HCT116 (cell line): ENCODE measurements around the gene CDH2. TPM values are rescaled to one million over a fixed set of nuclear protein-coding genes. Genes with fewer than 3 reads are reported as not detected.

Experiments used
- ATAC-seq: fragments of 200-7000 bp; cut with Tn5 transposase; 2 replicates; pipeline ENCODE4 v1.9.1; 2020; ENCODE audit warnings: mild to moderate bottlenecking, moderate library complexity
- BruUV-seq: library from RNA; stranded (reverse); fragments of 400-500 nt; replicated peaks from 2 replicates; lab custom pipeline; 2021; lab: Mats Ljungman, UMichigan
- CTCF ChIA-PET: fragments of 300-600 bp; sonication (Branson Sonifier 250); formaldehyde crosslinking; loops from one replicate; lab custom pipeline; 2021; ENCODE audit warnings: antibody characterized with exemption; lab: Charles Lee
- POLR2A ChIA-PET: fragments of 300-600, 350-600 bp; sonication (Branson Sonifier 250); formaldehyde crosslinking; loops from one replicate; lab custom pipeline; 2021; ENCODE audit warnings: antibody characterized with exemption; lab: Charles Lee
- RAD21 ChIA-PET, 2 experiments: fragments of 300-600 bp; sonication (Branson Sonifier 250); formaldehyde crosslinking; loops; one replicate each; lab custom pipeline; 2023; ENCODE audit warnings: low total read pairs in 2 of 2; ENCODE audit not compliant: uncharacterized antibody in 2 of 2, unreplicated experiment in 2 of 2, low non-redundant PET in 1 of 2; lab: Charles Lee
- DNase-seq: peaks from one replicate; pipeline ENCODE4 v3.0.0-alpha.2; 2010; ENCODE audit warnings: low read depth, low spot score
- H2AFZ ChIP-seq: fragments of 200-600 bp; shearing (Covaris generic), sonication (generic); 2 replicates; pipeline ENCODE4 v1.6.1; 2017; ENCODE audit warnings: low read depth, mixed run types, mixed read lengths, antibody characterized with exemption, low read length; ENCODE audit not compliant: poor library complexity, severe bottlenecking
- H3K27ac ChIP-seq: 2 replicates; pipeline ENCODE4 v1.5.1; 2012; ENCODE audit warnings: low read depth, low read length
- H3K27me3 ChIP-seq: fragments of 200-600 bp; sonication (generic); 2 replicates; pipeline ENCODE4 v1.6.1; 2016; ENCODE audit warnings: mixed run types, low read length, mixed read lengths; ENCODE audit not compliant: insufficient read depth
- H3K36me3 ChIP-seq, 2 experiments: fragments of 200-500 bp in 1 of 2; fragments of 200-600 bp in 1 of 2; sonication (Bioruptor generic) in 1 of 2; sonication (generic) in 1 of 2; 2 replicates each; pipeline versions ENCODE4 v1.5.1 to v1.6.1; 2014 to 2016; ENCODE audit warnings: low read length in 2 of 2, inconsistent platforms in 1 of 2, mixed read lengths in 1 of 2, mixed run types in 1 of 2; ENCODE audit not compliant: insufficient read depth in 2 of 2, control insufficient read depth in 1 of 2
- H3K4me1 ChIP-seq, 2 experiments: fragments of 200-600 bp in 1 of 2; sonication (generic) in 1 of 2; 2 replicates each; pipeline versions ENCODE4 v1.5.1 to v1.6.1; 2012 to 2017; ENCODE audit warnings: low read length in 2 of 2, inconsistent platforms in 1 of 2, mild to moderate bottlenecking in 1 of 2, mixed read lengths in 1 of 2, mixed run types in 1 of 2, moderate library complexity in 1 of 2; ENCODE audit not compliant: insufficient read depth in 2 of 2, control insufficient read depth in 1 of 2
- H3K4me2 ChIP-seq: fragments of 200-600 bp; sonication (generic); 2 replicates; pipeline ENCODE4 v1.6.1; 2017; ENCODE audit warnings: mixed run types, low read length, mixed read lengths
- H3K4me3 ChIP-seq, 2 experiments: fragments of 200-600 bp in 1 of 2; sonication (generic) in 1 of 2; replicated peaks in 1 of 2; 2 replicates each; pipeline ENCODE4 v1.5.1; 2011 to 2016; ENCODE audit warnings: low read length in 2 of 2, control low read depth in 1 of 2, low read depth in 1 of 2, mild to moderate bottlenecking in 1 of 2, mixed read lengths in 1 of 2, mixed run types in 1 of 2
- H3K79me2 ChIP-seq: fragments of 200-600 bp; sonication (generic); 2 replicates; pipeline ENCODE4 v1.6.1; 2017; ENCODE audit warnings: mild to moderate bottlenecking, mixed run types, low read length, moderate library complexity, mixed read lengths; ENCODE audit not compliant: insufficient read depth
- H3K9ac ChIP-seq: fragments of 200-600 bp; sonication (generic); 2 replicates; pipeline ENCODE4 v1.6.1; 2016; ENCODE audit warnings: low read length, mixed read lengths
- H3K9me2 ChIP-seq: fragments of 200-600 bp; sonication (generic), shearing (Covaris generic); 2 replicates; pipeline ENCODE4 v1.6.1; 2017; ENCODE audit warnings: mixed run types, mild to moderate bottlenecking, moderate library complexity; ENCODE audit not compliant: insufficient read depth
- H3K9me3 ChIP-seq, 2 experiments: fragments of 200-500 bp in 1 of 2; fragments of 200-600 bp in 1 of 2; sonication (Bioruptor generic) in 1 of 2; sonication (generic) in 1 of 2; 2 replicates each; pipeline ENCODE4 v1.6.1; 2014 to 2017; ENCODE audit warnings: low read length in 2 of 2, mixed read lengths in 2 of 2, inconsistent platforms in 1 of 2, low read depth in 1 of 2, mild to moderate bottlenecking in 1 of 2, mixed run types in 1 of 2, moderate library complexity in 1 of 2; ENCODE audit not compliant: control insufficient read depth in 1 of 2, insufficient read depth in 1 of 2
- H4K20me1 ChIP-seq: fragments of 200-600 bp; sonication (generic), shearing (Covaris generic); 2 replicates; pipeline ENCODE4 v1.6.1; 2017; ENCODE audit warnings: mixed run types, mild to moderate bottlenecking, moderate library complexity; ENCODE audit not compliant: insufficient read depth
- CBX3 ChIP-seq: IDR thresholded peaks from 2 replicates; pipeline ENCODE4 v1.6.1; 2012; ENCODE audit warnings: low read depth
- CEBPB ChIP-seq: IDR thresholded peaks from 2 replicates; pipeline ENCODE4 v1.6.1; 2012; ENCODE audit warnings: low read depth
- EGR1 ChIP-seq: IDR thresholded peaks from 2 replicates; pipeline ENCODE4 v1.6.1; 2012; ENCODE audit warnings: low read depth
- ELF1 ChIP-seq: IDR thresholded peaks from 2 replicates; pipeline ENCODE4 v1.6.1; 2012; ENCODE audit warnings: low read depth, borderline replicate concordance
- FOSL1 ChIP-seq: IDR thresholded peaks from 2 replicates; pipeline ENCODE4 v1.6.1; 2012; ENCODE audit warnings: low read depth
- JUND ChIP-seq: IDR thresholded peaks from 2 replicates; pipeline ENCODE4 v1.6.1; 2012
- POLR2A ChIP-seq: IDR thresholded peaks from 2 replicates; pipeline ENCODE4 v1.7.0; 2011; ENCODE audit warnings: borderline replicate concordance; ENCODE audit not compliant: insufficient read depth, insufficient read length; ENCODE audit errors: extremely low read depth
- RAD21 ChIP-seq: IDR thresholded peaks from 2 replicates; pipeline ENCODE4 v1.6.1; 2012; ENCODE audit warnings: low read depth, mild to moderate bottlenecking
- SIN3A ChIP-seq: IDR thresholded peaks from 2 replicates; pipeline ENCODE4 v1.6.1; 2012; ENCODE audit warnings: low read depth
- SP1 ChIP-seq: IDR thresholded peaks from 2 replicates; pipeline ENCODE4 v1.6.1; 2012; ENCODE audit warnings: low read depth
- SRF ChIP-seq: IDR thresholded peaks from 2 replicates; pipeline ENCODE4 v1.6.1; 2012; ENCODE audit warnings: low read depth
- YY1 ChIP-seq: IDR thresholded peaks from 2 replicates; pipeline ENCODE4 v1.6.1; 2011; ENCODE audit warnings: low read length, low read depth, moderate library complexity, mild to moderate bottlenecking; ENCODE audit not compliant: insufficient replicate concordance; ENCODE audit errors: extremely low read depth
- ZFX ChIP-seq: fragments of 450-650 bp; IDR thresholded peaks from 2 replicates; pipeline ENCODE4 v1.6.1; 2017
- ZNF274 ChIP-seq: fragments of 200-500 bp; sonication (Bioruptor generic); IDR thresholded peaks from 2 replicates; pipeline ENCODE4 v1.6.1; 2014; ENCODE audit warnings: mild to moderate bottlenecking, low read depth, low read length, inconsistent platforms
- intact Hi-C: fragments of 100-400 bp; cut with micrococcal nuclease; formaldehyde crosslinking; loops from 2 replicates; pipeline ENCODE4 v1.10.0; 2022
- total RNA-seq: library from RNA; stranded (reverse); gene quantifications from one replicate; pipeline ENCODE4 v1.2.1, GENCODE V29; 2021; ENCODE audit not compliant: unreplicated experiment
- TF ChIP-seq, protein P1 (sequence below): IDR thresholded peaks from 2 replicates; pipeline ENCODE4 v1.6.1; 2011; ENCODE audit warnings: mild to moderate bottlenecking, low read length, moderate library complexity; ENCODE audit not compliant: insufficient replicate concordance; ENCODE audit errors: extremely low read depth
- TF ChIP-seq, protein P2 (sequence below), 3 experiments: fragments of 200-600 bp in 1 of 3; sonication (generic) in 1 of 3; IDR thresholded peaks in 2 of 3; conservative IDR thresholded peaks in 1 of 3; 2 replicates each; pipeline ENCODE4 v1.5.1; 2012 to 2017; ENCODE audit warnings: low read depth in 2 of 3, low read length in 2 of 3, antibody characterized with exemption in 1 of 3, borderline replicate concordance in 1 of 3, control low read depth in 1 of 3, mild to moderate bottlenecking in 1 of 3, mixed read lengths in 1 of 3, mixed run types in 1 of 3, moderate library complexity in 1 of 3; ENCODE audit not compliant: insufficient read depth in 1 of 3
- TF ChIP-seq, protein P3 (sequence below): IDR thresholded peaks from 2 replicates; pipeline ENCODE4 v1.6.1; 2012
- TF ChIP-seq, protein P4 (sequence below): IDR thresholded peaks from 2 replicates; pipeline ENCODE4 v1.6.1; 2012

The CDH2 gene
- total RNA-seq, 1 experiment from 2014 or later: 0.15 TPM

DNA sequence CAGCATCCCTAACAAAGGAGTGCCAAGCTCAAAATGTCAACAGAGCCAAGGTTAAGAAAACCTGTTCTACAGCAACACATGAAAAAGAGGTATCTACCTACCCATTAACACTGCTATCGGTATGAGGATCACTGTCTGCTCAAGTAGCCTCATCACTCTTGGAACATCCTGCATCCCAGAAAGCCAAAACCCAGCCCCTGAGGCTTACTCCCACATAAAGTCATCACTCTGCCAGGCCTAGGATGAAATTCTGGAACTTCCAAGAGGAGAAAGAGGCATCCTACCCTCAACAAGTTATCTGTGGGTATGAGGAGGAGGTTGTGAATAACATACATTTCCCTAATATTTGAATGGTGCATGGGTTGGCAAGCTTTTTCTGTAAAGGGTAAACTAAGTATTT is 25.5 kb downstream of the CDH2 start:
- no peaks in the 10 kb centered on the region for H4K20me1 ChIP-seq
- no peak overlapping the region for H3K4me3 ChIP-seq
- no peaks in the 10 kb centered on the region for H3K9me3 ChIP-seq
- H3K27me3 ChIP-seq: no peaks in the 10 kb centered on the region
- no peaks in the 10 kb centered on the region for H3K4me1 ChIP-seq
- DNase-seq: no peak
- H3K27ac ChIP-seq: no peak overlapping the region
- ChIA-PET POLR2A (no interaction called here), CTCF (no interaction called here), RAD21 (no interaction called here)
- BruUV-seq: no TSS peak
- TF ChIP-seq CBX3 (no peak), SP1 (no peak)
- TF ChIP-seq, protein P1, sequence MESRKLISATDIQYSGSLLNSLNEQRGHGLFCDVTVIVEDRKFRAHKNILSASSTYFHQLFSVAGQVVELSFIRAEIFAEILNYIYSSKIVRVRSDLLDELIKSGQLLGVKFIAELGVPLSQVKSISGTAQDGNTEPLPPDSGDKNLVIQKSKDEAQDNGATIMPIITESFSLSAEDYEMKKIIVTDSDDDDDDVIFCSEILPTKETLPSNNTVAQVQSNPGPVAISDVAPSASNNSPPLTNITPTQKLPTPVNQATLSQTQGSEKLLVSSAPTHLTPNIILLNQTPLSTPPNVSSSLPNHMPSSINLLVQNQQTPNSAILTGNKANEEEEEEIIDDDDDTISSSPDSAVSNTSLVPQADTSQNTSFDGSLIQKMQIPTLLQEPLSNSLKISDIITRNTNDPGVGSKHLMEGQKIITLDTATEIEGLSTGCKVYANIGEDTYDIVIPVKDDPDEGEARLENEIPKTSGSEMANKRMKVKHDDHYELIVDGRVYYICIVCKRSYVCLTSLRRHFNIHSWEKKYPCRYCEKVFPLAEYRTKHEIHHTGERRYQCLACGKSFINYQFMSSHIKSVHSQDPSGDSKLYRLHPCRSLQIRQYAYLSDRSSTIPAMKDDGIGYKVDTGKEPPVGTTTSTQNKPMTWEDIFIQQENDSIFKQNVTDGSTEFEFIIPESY: no peak
- intact Hi-C loops: no loop called here
- H3K9me2 ChIP-seq: no peaks in the 10 kb centered on the region
- no peak overlapping the region for H3K9ac ChIP-seq
- no peaks in the 10 kb centered on the region for H3K79me2 ChIP-seq
- no peaks in the 10 kb centered on the region for H3K36me3 ChIP-seq
- no peak overlapping the region for H2AFZ ChIP-seq
- ATAC-seq: no peak
- no peak overlapping the region for H3K4me2 ChIP-seq

DNA sequence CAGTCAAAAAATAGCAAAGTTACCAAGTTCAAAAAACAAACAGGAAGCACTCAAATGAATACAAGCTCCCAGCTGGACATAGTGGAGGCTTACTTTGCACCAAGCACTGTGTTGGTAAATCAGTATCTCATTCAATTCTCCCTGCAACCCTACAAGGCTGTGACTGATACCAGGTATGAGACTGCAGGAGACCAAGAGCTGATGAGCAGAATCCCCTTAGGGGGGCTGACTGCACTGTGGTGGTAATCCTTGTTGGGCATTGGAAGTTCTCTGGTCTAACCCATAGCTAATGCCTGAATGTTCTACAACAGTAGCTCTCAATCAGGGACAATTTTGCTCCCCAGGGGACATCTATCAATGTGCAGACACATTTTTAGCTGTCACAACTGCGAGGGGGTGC is 26.0 kb downstream of the CDH2 start:
- no peaks in the 10 kb centered on the region for H3K9me2 ChIP-seq
- no peaks in the 10 kb centered on the region for H3K79me2 ChIP-seq
- DNase-seq: no peak
- H3K4me3 ChIP-seq: no peak overlapping the region
- no peak overlapping the region for H3K4me2 ChIP-seq
- CTCF ChIA-PET: no interaction called here
- H4K20me1 ChIP-seq: no peaks in the 10 kb centered on the region
- no peak overlapping the region for H2AFZ ChIP-seq
- H3K27ac ChIP-seq: no peak overlapping the region
- no peak overlapping the region for H3K9ac ChIP-seq
- RAD21 ChIA-PET: no interaction called here
- no peak for TF ChIP-seq SP1
- TF ChIP-seq, protein P2, sequence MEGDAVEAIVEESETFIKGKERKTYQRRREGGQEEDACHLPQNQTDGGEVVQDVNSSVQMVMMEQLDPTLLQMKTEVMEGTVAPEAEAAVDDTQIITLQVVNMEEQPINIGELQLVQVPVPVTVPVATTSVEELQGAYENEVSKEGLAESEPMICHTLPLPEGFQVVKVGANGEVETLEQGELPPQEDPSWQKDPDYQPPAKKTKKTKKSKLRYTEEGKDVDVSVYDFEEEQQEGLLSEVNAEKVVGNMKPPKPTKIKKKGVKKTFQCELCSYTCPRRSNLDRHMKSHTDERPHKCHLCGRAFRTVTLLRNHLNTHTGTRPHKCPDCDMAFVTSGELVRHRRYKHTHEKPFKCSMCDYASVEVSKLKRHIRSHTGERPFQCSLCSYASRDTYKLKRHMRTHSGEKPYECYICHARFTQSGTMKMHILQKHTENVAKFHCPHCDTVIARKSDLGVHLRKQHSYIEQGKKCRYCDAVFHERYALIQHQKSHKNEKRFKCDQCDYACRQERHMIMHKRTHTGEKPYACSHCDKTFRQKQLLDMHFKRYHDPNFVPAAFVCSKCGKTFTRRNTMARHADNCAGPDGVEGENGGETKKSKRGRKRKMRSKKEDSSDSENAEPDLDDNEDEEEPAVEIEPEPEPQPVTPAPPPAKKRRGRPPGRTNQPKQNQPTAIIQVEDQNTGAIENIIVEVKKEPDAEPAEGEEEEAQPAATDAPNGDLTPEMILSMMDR (IDR thresholded peaks at IDR 0.05 in 2 of 3, conservative IDR thresholded peaks at IDR 0.05 in 1 of 3; ENCODE audit: borderline replicate concordance in 1 of 3, insufficient read depth in 1 of 3, low read depth in 2 of 3, low read length in 2 of 3): no peak
- TF ChIP-seq ZNF274: no peak
- no peak for TF ChIP-seq CEBPB
- TF ChIP-seq CBX3: no peak
- TF ChIP-seq, protein P3, sequence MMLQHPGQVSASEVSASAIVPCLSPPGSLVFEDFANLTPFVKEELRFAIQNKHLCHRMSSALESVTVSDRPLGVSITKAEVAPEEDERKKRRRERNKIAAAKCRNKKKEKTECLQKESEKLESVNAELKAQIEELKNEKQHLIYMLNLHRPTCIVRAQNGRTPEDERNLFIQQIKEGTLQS: no peak
- no peak for TF ChIP-seq ELF1
- TF ChIP-seq EGR1: no peak
- no peak for TF ChIP-seq ZFX
- TF ChIP-seq, protein P4, sequence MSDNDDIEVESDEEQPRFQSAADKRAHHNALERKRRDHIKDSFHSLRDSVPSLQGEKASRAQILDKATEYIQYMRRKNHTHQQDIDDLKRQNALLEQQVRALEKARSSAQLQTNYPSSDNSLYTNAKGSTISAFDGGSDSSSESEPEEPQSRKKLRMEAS: no peak
- TF ChIP-seq SRF: no peak
- TF ChIP-seq SIN3A: no peak
- no peak for TF ChIP-seq RAD21
- TF ChIP-seq JUND: no peak
- TF ChIP-seq YY1: no peak
- TF ChIP-seq FOSL1: no peak
- no peak for TF ChIP-seq POLR2A
- TF ChIP-seq, all 23 proteins: peak for 0
- ATAC-seq: no peak
- Histone ChIP-seq H3K4me1 (no peaks in the 10 kb centered on the region), H3K36me3 (no peaks in the 10 kb centered on the region), H3K27me3 (no peaks in the 10 kb centered on the region), H3K9me3 (no peaks in the 10 kb centered on the region)
- BruUV-seq: no TSS peak
- POLR2A ChIA-PET: no interaction called here
- intact Hi-C loops: no loop called here
